Endothelial cell of umbilical vein (primary cell): ENCODE data around the gene CCNL2. TPM values are rescaled to one million over a fixed set of nuclear protein-coding genes. Genes with fewer than 3 reads are reported as not detected.

Experiments
- BruUV-seq: library from RNA; stranded (reverse); fragments of 400-500 nt; replicated peaks from 2 replicates; lab custom pipeline; 2021; lab: Mats Ljungman, UMichigan
- CTCF ChIA-PET: fragments of 300-600, 350-600 bp; sonication (Branson Sonifier 250); formaldehyde crosslinking; loops from one replicate; lab custom pipeline; 2021; ENCODE audit warnings: antibody characterized with exemption, inconsistent platforms; lab: Charles Lee
- POLR2A ChIA-PET: fragments of 300-600, 350-600 bp; sonication (Branson Sonifier 250); formaldehyde crosslinking; loops from one replicate; lab custom pipeline; 2021; ENCODE audit warnings: antibody characterized with exemption, inconsistent platforms; lab: Charles Lee
- DNase-seq: peaks from one replicate; pipeline ENCODE4 v3.0.0-alpha.2; 2011; ENCODE audit warnings: low read depth, low spot score
- FAIRE-seq: peaks from 2 replicates; lab custom pipeline; 2011; peaks lifted over from hg19 to GRCh38; lab: Jason Lieb, UNC
- H2AFZ ChIP-seq: 2 replicates; pipeline ENCODE4 v1.6.0; 2012; ENCODE audit warnings: low read depth, low read length, control low read depth, inconsistent platforms
- H3K27ac ChIP-seq: 2 replicates; pipeline ENCODE4 v1.5.1; 2011; ENCODE audit warnings: low read depth, mild to moderate bottlenecking, control low read depth, low read length, moderate library complexity; ENCODE audit not compliant: insufficient read depth
- H3K27me3 ChIP-seq, 2 experiments: 2 replicates each; pipeline versions ENCODE4 v1.6.0 to v1.6.1; 2011; ENCODE audit warnings: low read length in 2 of 2, mixed read lengths in 1 of 2; ENCODE audit not compliant: control insufficient read depth in 2 of 2, insufficient read depth in 2 of 2
- H3K36me3 ChIP-seq, 2 experiments: 2 replicates in 1 of 2; 3 replicates in 1 of 2; pipeline ENCODE4 v1.5.1; 2011; ENCODE audit warnings: low read length in 2 of 2, mild to moderate bottlenecking in 1 of 2, moderate library complexity in 1 of 2; ENCODE audit not compliant: control insufficient read depth in 2 of 2, insufficient read depth in 2 of 2; ENCODE audit errors: extremely low read depth in 1 of 2
- H3K4me1 ChIP-seq: 3 replicates; pipeline ENCODE4 v1.5.1; 2011; ENCODE audit warnings: mild to moderate bottlenecking, low read length; ENCODE audit not compliant: control insufficient read depth, insufficient read depth; ENCODE audit errors: extremely low read depth
- H3K4me2 ChIP-seq: 2 replicates; pipeline ENCODE4 v1.6.1; 2011; ENCODE audit warnings: low read length, control low read depth, mixed read lengths; ENCODE audit not compliant: insufficient read depth
- H3K4me3 ChIP-seq, 3 experiments: fragments of 200-600 bp in 1 of 3; sonication (generic), shearing (Covaris generic) in 1 of 3; replicated peaks in 1 of 3; 2 replicates each; pipeline ENCODE4 v1.5.1; 2011 to 2016; ENCODE audit warnings: control low read depth in 3 of 3, low read length in 3 of 3, mild to moderate bottlenecking in 2 of 3, inconsistent platforms in 1 of 3, low read depth in 1 of 3, moderate library complexity in 1 of 3; ENCODE audit not compliant: insufficient read depth in 1 of 3
- H3K79me2 ChIP-seq: 2 replicates; pipeline ENCODE4 v1.6.0; 2012; ENCODE audit warnings: low read length, inconsistent platforms; ENCODE audit not compliant: control insufficient read depth, insufficient read depth
- H3K9ac ChIP-seq: replicated peaks from 2 replicates; pipeline ENCODE3; 2011; ENCODE audit warnings: low read length, control low read depth; ENCODE audit not compliant: insufficient read depth; ENCODE audit errors: extremely low read depth
- H3K9me1 ChIP-seq: replicated peaks from 3 replicates; pipeline ENCODE4 v1.6.0; 2011; ENCODE audit warnings: mild to moderate bottlenecking, low read length; ENCODE audit not compliant: control insufficient read depth, insufficient read depth; ENCODE audit errors: extremely low read depth
- H3K9me3 ChIP-seq: replicated peaks from 2 replicates; pipeline ENCODE4 v1.5.1; 2012; ENCODE audit warnings: low read length, inconsistent platforms; ENCODE audit not compliant: control insufficient read depth, insufficient read depth
- H4K20me1 ChIP-seq: replicated peaks from 2 replicates; pipeline ENCODE3; 2011; ENCODE audit warnings: mild to moderate bottlenecking, low read length; ENCODE audit not compliant: control insufficient read depth, insufficient read depth; ENCODE audit errors: extremely low read depth
- EZH2 ChIP-seq: IDR thresholded peaks from 2 replicates; pipeline ENCODE4 v1.6.1; 2012; ENCODE audit warnings: borderline replicate concordance, low read depth, mild to moderate bottlenecking, moderate library complexity, low read length, inconsistent platforms; ENCODE audit not compliant: severe bottlenecking
- FOS ChIP-seq: IDR thresholded peaks from 2 replicates; pipeline ENCODE4 v1.6.1; 2011; ENCODE audit warnings: mild to moderate bottlenecking, low read length, moderate library complexity, borderline replicate concordance; ENCODE audit not compliant: insufficient read depth
- GATA2 ChIP-seq: IDR thresholded peaks from 2 replicates; pipeline ENCODE4 v1.7.0; 2011; ENCODE audit warnings: low read depth, mild to moderate bottlenecking, moderate library complexity, mixed read lengths, low read length; ENCODE audit not compliant: insufficient read length, insufficient read depth
- JUN ChIP-seq: IDR thresholded peaks from 2 replicates; pipeline ENCODE4 v1.6.1; 2011; ENCODE audit warnings: borderline replicate concordance, low read depth; ENCODE audit not compliant: insufficient read length, insufficient read depth
- MAX ChIP-seq: IDR thresholded peaks from 2 replicates; pipeline ENCODE4 v1.6.1; 2011; ENCODE audit not compliant: insufficient read depth, insufficient read length
- MYC ChIP-seq: IDR thresholded peaks from one replicate; pipeline ENCODE4 v1.6.1; 2011; ENCODE audit warnings: mild to moderate bottlenecking, low read depth, low read length
- POLR2A ChIP-seq: IDR thresholded peaks from 2 replicates; pipeline ENCODE4 v1.6.1; 2012; ENCODE audit warnings: low read depth, mild to moderate bottlenecking, control low read depth, low read length
- POLR2AphosphoS5 ChIP-seq: IDR thresholded peaks from 2 replicates; pipeline ENCODE4 v1.6.1; 2012; ENCODE audit warnings: low read depth, mild to moderate bottlenecking, control low read depth, low read length, moderate library complexity; ENCODE audit not compliant: insufficient read depth
- dilution Hi-C: fragments of 300-500 bp; cut with MboI; formaldehyde crosslinking; loops from one replicate; pipeline ENCODE4 v1.15.0; 2019; ENCODE audit warnings: low sequenced_read_pairs; ENCODE audit not compliant: extremely low pct_ligation_motif_present
- intact Hi-C: fragments of 100-400 bp; cut with micrococcal nuclease; formaldehyde crosslinking; loops from one replicate; pipeline ENCODE4 v1.10.0; 2022
- polyA plus RNA-seq, 4 experiments: library from polyadenylated mRNA; depleted of rRNA in 3 of 4; stranded (reverse) in 3 of 4; unstranded in 1 of 4; fragments of >200 nt; gene quantifications; 2 replicates each; pipeline versions ENCODE4 v1.2.1 to v1.2.3, GENCODE V29; 2011 to 2012; ENCODE audit warnings: missing spikeins in 1 of 4
- total RNA-seq: library from RNA; stranded (reverse); gene quantifications from 2 replicates; pipeline ENCODE4 v1.2.3, GENCODE V29; 2021
- TF ChIP-seq, protein P1 (sequence below), 2 donors: IDR thresholded peaks; 1 replicate in 1 of 2; 2 replicates in 1 of 2; pipeline ENCODE4 v1.5.1; 2011; ENCODE audit warnings: low read length in 2 of 2, mild to moderate bottlenecking in 2 of 2, moderate library complexity in 2 of 2, control low read depth in 1 of 2, inconsistent platforms in 1 of 2, low read depth in 1 of 2; ENCODE audit not compliant: insufficient read depth in 1 of 2; ENCODE audit errors: extremely low read depth in 1 of 2

The CCNL2 gene
- total and polyA plus RNA-seq, 2 donors (not counting 3 experiments of a cell fraction or from before 2014, with no cell fraction given) = 188 to 209 TPM

DNA sequence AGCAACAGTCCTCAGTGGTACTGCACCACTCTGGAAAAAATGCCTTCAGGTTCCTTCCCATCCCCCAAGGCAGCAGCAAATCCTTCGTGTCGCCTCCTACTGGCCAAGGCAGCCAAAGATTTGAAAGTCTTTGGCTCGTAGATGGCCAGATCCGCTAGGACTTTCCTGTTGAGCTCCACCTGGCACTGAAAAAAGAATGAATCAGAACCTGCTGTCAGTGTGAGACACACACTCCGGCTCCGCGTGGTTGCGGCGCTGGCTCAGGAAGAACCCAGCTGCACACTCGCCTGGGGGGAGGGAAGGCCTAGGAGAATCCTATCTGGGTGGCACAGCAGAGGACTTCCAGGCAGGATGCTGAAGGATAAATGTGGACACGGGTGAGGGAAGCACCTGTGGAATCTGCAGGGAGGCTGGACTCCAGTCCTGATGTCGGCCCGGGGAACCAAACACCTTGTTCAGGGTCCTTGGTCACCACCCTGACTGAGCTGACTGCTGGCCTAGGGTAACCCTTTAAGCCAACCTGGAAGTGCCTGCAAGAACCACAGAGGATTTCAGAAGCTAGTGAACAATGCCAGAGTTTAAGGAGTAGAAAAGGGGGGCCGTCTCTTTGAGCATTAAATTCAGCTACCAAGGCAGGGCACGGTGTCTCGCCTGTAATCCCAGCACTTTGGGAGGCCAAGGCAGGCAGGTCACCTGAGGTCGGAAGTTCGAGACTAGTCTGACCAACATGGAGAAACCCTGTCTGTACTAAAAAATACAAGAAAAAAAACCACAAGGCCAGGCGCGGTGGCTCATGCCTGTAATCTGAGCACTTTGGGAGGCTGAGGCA is 3.2 kb upstream of the CCNL2 start:
- FAIRE-seq (peak; percentile 55), DNase-seq (peak; percentile 62)
- H2AFZ ChIP-seq = no peak overlapping the region
- H3K9me3 ChIP-seq = no peaks in the 10 kb centered on the region
- H3K27me3 ChIP-seq = no peaks in the 10 kb centered on the region
- H3K79me2 ChIP-seq = peaks cover 62% of the 10 kb centered on the region
- peaks cover 9 to 27% of the 10 kb centered on the region in 2 experiments for H3K36me3 ChIP-seq
- ChIA-PET CTCF (interaction anchor here (0.6 to 2.0 kb wide), 17 partner anchors 10 to 104 kb away, joined by 3 to 23 read pairs (median 4); partner anchors contain the start of genes AURKAIP1 and VWA1), POLR2A (interaction anchor here (0.6 kb wide), 1 partner anchor 98 kb away, joined by 5 read pairs; no protein-coding TSS in a partner anchor)
- dilution Hi-C loops = no loop called here
- TF ChIP-seq, protein P1, sequence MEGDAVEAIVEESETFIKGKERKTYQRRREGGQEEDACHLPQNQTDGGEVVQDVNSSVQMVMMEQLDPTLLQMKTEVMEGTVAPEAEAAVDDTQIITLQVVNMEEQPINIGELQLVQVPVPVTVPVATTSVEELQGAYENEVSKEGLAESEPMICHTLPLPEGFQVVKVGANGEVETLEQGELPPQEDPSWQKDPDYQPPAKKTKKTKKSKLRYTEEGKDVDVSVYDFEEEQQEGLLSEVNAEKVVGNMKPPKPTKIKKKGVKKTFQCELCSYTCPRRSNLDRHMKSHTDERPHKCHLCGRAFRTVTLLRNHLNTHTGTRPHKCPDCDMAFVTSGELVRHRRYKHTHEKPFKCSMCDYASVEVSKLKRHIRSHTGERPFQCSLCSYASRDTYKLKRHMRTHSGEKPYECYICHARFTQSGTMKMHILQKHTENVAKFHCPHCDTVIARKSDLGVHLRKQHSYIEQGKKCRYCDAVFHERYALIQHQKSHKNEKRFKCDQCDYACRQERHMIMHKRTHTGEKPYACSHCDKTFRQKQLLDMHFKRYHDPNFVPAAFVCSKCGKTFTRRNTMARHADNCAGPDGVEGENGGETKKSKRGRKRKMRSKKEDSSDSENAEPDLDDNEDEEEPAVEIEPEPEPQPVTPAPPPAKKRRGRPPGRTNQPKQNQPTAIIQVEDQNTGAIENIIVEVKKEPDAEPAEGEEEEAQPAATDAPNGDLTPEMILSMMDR (IDR thresholded peaks at IDR 0.05; ENCODE audit: extremely low read depth in 1 of 2, insufficient read depth in 1 of 2, low read depth in 1 of 2, low read length in 2 of 2) = peak; percentile 61 to 76
- TF ChIP-seq POLR2A = no peak
- no TSS peak for BruUV-seq
- H3K9me1 ChIP-seq = no peaks in the 10 kb centered on the region
- H3K4me2 ChIP-seq = no peak overlapping the region
- intact Hi-C loops = no loop called here
- H3K27ac ChIP-seq = no peak overlapping the region
- no peaks in the 10 kb centered on the region for H4K20me1 ChIP-seq
- H3K9ac ChIP-seq = no peak overlapping the region
- H3K4me3 ChIP-seq = no peak overlapping the region
- H3K4me1 ChIP-seq = peaks cover 24% of the 10 kb centered on the region

DNA sequence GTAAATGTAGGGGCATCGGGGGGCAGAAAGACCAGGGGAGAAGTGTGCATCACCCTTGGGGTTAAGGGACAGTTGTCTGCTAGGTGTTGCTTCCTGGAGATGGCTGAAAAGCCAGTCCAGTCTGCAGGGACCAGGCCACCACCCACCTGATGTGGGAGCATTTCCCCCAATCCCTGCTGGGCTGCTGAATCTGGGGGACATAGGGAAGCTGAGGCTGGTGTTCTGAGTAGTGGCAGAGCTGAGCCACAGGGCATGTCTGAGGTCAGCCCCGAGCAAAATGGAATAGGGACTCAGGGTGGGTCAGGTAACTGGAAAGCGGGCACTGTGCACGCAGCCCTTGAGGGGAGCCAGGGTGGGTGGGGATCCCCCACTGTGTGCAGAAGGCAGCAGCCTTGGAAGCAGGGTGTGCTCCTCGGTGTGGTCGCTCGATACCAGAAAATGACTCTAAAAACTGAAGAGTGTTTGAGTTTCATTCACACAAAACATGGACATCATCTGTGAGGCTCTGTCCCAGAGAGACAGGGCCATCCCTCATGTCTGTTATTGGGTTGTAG is 2.4 kb upstream of the CCNL2 start:
- Histone ChIP-seq H2AFZ (no peak overlapping the region), H3K4me1 (peaks cover 26% of the 10 kb centered on the region), H3K4me3 (no peak overlapping the region), H3K4me2 (no peak overlapping the region), H3K36me3 (peaks cover 13 to 30% of the 10 kb centered on the region in 2 experiments), H3K9ac (no peak overlapping the region), H3K9me3 (no peaks in the 10 kb centered on the region), H3K79me2 (peaks cover 62% of the 10 kb centered on the region), H3K27me3 (no peaks in the 10 kb centered on the region), H3K9me1 (no peaks in the 10 kb centered on the region), H3K27ac (no peak overlapping the region), H4K20me1 (no peaks in the 10 kb centered on the region)
- BruUV-seq = no TSS peak
- FAIRE-seq (no peak), DNase-seq (no peak)
- no peak for TF ChIP-seq POLR2AphosphoS5
- TF ChIP-seq POLR2A = no peak
- no peak for TF ChIP-seq MYC
- TF ChIP-seq, protein P1 (IDR thresholded peaks at IDR 0.05; ENCODE audit: extremely low read depth in 1 of 2, insufficient read depth in 1 of 2, low read depth in 1 of 2, low read length in 2 of 2) = no peak
- TF ChIP-seq MAX = no peak
- TF ChIP-seq JUN = no peak
- no peak for TF ChIP-seq EZH2
- TF ChIP-seq GATA2 = no peak
- TF ChIP-seq FOS = no peak
- CTCF ChIA-PET = interaction anchor here (0.9 to 2.0 kb wide), 8 partner anchors 13 to 105 kb away, joined by 3 to 23 read pairs (median 5); partner anchors contain the start of gene AURKAIP1
- intact Hi-C loops = no loop called here
- POLR2A ChIA-PET = no interaction called here
- dilution Hi-C loops = no loop called here
